NCI-H1417 (cell line): Measurements from ENCODE around the gene NIPBL.
"Not testable (repeated sequence)": the region's sequence is repeated elsewhere in the genome, so short reads cannot be mapped to it uniquely, and the experiment has no call there.

Experiments
- DNase-seq, 3 experiments: peaks; one replicate each; lab custom pipeline; 2025; lab: John Stamatoyannopoulos, UW

The NIPBL gene

GRCh38 chr5:36876299-36876964 is at the start of gene NIPBL:
TSS of gene NIPBL (plus strand) at chr5:36876769. CDS start at chr5:36953697, 76,928 bp downstream.
- DNase-seq, result peak; percentile 94 to 98 (median 94)

- DNase-seq, result no peak
These were observed 44.3 kb upstream of the NIPBL start for GRCh38 chr5:36832274-36832673.

- DNase-seq, result no peak
These were observed 39.7 kb upstream of the NIPBL start for GRCh38 chr5:36836831-36837230.

- DNase-seq, result no peak
These were observed 36.8 kb upstream of the NIPBL start for GRCh38 chr5:36839489-36840476.

GRCh38 chr5:36841677-36842076 is 34.9 kb upstream of the NIPBL start:
- no peak for DNase-seq

GRCh38 chr5:36842087-36842486 is 34.5 kb upstream of the NIPBL start:
- no peak for DNase-seq

- DNase-seq, result peak in 1 of 3 experiments; percentile 40
These were observed 32.3 kb upstream of the NIPBL start for GRCh38 chr5:36844305-36844704.

- DNase-seq, result not testable (repeated sequence)
These were observed 28.0 kb upstream of the NIPBL start for GRCh38 chr5:36848545-36848944.

- DNase-seq, result not testable (repeated sequence)
These were observed 23.7 kb upstream of the NIPBL start for GRCh38 chr5:36852903-36853302.

- no peak for DNase-seq
These were observed 22.0 kb upstream of the NIPBL start for GRCh38 chr5:36854402-36855140.

- DNase-seq, result no peak
These were observed 21.5 kb upstream of the NIPBL start for GRCh38 chr5:36855141-36855495.

- DNase-seq, result no peak
These were observed 14.7 kb upstream of the NIPBL start for GRCh38 chr5:36861871-36862270.

- peak; percentile 18 to 88 (median 82) for DNase-seq
These were observed 6.0 kb upstream of the NIPBL start for GRCh38 chr5:36870399-36871040.

GRCh38 chr5:36874465-36874864 is 2.1 kb upstream of the NIPBL start:
- peak in 2 of 3 experiments; percentile 50 to 80 for DNase-seq

GRCh38 chr5:36875051-36875789 is 1.3 kb upstream of the NIPBL start:
- DNase-seq, result peak; percentile 31 to 71 (median 50)

- DNase-seq, result peak; percentile 87 to 91 (median 88)
These were observed 725 bp upstream of the NIPBL start for GRCh38 chr5:36875790-36876298.

- DNase-seq, result peak; percentile 70 to 93 (median 92)
These were observed 547 bp downstream of the NIPBL start for GRCh38 chr5:36876965-36877666.

GRCh38 chr5:36877667-36878391 is 1.3 kb downstream of the NIPBL start:
- DNase-seq, result peak; percentile 29 to 62 (median 41)

- peak; percentile 12 to 80 (median 59) for DNase-seq
These were observed 2.0 kb downstream of the NIPBL start for GRCh38 chr5:36878392-36879082.
